Right lobe of liver (tissue), 4 donors: ENCODE measurements around the gene SLC49A3.

ENCODE experiments used
- POLR2A ChIP-seq: fragments of 450-650 bp; IDR thresholded peaks from one replicate; pipeline ENCODE4 v1.6.1; 2017; ENCODE audit warnings: antibody characterized with exemption, mild to moderate bottlenecking
- TF ChIP-seq, protein P1 (sequence below), 4 donors: fragments of 200-600 bp in 3 of 4; fragments of 450-650 bp in 1 of 4; IDR thresholded peaks; one replicate each; pipeline versions ENCODE4 v1.5.1 to v1.8.0; 2016 to 2022; ENCODE audit warnings: antibody characterized with exemption in 4 of 4, mild to moderate bottlenecking in 2 of 4
- donor health status: DM: no; HTN: no; CAD: no.
- donor health status: DM: no; HTN: no; CAD: no.
- donor health status: DM: no; HTN: yes; CAD: no.

DNA sequence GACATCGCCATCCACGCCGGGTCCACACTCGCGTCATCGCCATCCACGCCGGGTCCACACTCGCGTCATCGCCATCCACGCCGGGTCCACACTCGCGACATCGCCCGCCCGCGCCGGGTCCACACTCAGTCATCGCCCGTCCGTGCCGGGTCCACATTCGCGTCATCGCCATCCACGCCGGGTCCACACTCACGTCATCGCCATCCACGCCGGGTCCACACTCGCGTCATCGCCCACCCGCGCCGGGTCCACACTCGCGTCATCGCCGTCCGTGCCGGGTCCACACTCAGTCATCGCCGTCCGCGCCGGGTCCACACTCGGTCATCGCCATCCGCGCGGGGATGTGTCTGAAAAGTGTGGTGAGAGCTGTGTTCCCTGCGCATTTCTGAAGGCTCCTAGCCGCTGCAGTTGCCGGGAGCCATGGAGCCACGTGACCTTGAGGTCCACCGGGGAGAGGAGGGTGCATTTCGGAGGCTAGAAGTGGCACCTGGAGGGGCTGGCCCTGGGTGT is 34.0 kb upstream of the SLC49A3 start:
- TF ChIP-seq, protein P1, sequence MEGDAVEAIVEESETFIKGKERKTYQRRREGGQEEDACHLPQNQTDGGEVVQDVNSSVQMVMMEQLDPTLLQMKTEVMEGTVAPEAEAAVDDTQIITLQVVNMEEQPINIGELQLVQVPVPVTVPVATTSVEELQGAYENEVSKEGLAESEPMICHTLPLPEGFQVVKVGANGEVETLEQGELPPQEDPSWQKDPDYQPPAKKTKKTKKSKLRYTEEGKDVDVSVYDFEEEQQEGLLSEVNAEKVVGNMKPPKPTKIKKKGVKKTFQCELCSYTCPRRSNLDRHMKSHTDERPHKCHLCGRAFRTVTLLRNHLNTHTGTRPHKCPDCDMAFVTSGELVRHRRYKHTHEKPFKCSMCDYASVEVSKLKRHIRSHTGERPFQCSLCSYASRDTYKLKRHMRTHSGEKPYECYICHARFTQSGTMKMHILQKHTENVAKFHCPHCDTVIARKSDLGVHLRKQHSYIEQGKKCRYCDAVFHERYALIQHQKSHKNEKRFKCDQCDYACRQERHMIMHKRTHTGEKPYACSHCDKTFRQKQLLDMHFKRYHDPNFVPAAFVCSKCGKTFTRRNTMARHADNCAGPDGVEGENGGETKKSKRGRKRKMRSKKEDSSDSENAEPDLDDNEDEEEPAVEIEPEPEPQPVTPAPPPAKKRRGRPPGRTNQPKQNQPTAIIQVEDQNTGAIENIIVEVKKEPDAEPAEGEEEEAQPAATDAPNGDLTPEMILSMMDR (IDR thresholded peaks at IDR 0.05): no peak
- no peak for TF ChIP-seq POLR2A
